ENCODE results near the gene DIAPH2. TPM values are rescaled to one million over a fixed set of nuclear protein-coding genes. Genes with fewer than 3 reads are reported as not detected.

Gene DIAPH2
- total and polyA plus RNA-seq, 2 experiments from 2014 or later: 16.2 to 56.6 TPM

DNA sequence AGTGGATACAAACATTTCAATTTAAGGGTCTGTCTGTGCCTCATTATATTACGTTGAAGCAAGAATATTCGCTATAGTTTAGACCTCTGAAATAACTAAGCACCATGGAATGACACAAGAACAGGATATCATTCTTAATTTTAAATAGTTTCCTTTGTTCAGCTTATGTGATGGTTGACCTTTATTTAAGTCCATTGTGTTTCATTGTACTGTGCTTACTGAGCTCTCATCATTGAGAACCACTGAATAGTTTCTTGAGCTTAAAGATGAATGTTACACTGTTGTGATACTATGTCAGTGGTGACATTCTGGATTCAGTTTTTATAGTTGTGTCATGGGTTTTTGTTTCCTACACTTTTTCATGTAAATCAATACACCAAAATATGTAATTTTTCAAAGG, 438.4 kb downstream of the DIAPH2 start:
- H3K27me3 Mint-ChIP-seq (ENCODE audit: insufficient read depth, low read depth, poor library complexity): peaks cover 2% of the 10 kb centered on the region

More for the DNA sequence above, 438.4 kb downstream of the DIAPH2 start:
- Histone ChIP-seq H3K27ac (ENCODE audit: low read depth) (no peak overlapping the region), H3F3A (replicated peaks; ENCODE audit: low read depth) (no peaks in the 10 kb centered on the region), H2AFZ (no peak overlapping the region), H3K4me1 (ENCODE audit: insufficient read depth) (no peaks in the 10 kb centered on the region; the same call in 1 of the 2 replicates), H3K27me3 (ENCODE audit: insufficient read depth) (no peaks in the 10 kb centered on the region), H3K79me2 (replicated peaks; ENCODE audit: insufficient read depth) (no peaks in the 10 kb centered on the region), H4K20me1 (replicated peaks; ENCODE audit: insufficient read depth) (no peaks in the 10 kb centered on the region), H3K4me2 (no peak overlapping the region), H3K4me3 (no peak overlapping the region), H3K36me3 (ENCODE audit: insufficient read depth) (no peaks in the 10 kb centered on the region), H3K9me2 (ENCODE audit: insufficient read depth) (no peaks in the 10 kb centered on the region)
- TF ChIP-seq, protein P1, sequence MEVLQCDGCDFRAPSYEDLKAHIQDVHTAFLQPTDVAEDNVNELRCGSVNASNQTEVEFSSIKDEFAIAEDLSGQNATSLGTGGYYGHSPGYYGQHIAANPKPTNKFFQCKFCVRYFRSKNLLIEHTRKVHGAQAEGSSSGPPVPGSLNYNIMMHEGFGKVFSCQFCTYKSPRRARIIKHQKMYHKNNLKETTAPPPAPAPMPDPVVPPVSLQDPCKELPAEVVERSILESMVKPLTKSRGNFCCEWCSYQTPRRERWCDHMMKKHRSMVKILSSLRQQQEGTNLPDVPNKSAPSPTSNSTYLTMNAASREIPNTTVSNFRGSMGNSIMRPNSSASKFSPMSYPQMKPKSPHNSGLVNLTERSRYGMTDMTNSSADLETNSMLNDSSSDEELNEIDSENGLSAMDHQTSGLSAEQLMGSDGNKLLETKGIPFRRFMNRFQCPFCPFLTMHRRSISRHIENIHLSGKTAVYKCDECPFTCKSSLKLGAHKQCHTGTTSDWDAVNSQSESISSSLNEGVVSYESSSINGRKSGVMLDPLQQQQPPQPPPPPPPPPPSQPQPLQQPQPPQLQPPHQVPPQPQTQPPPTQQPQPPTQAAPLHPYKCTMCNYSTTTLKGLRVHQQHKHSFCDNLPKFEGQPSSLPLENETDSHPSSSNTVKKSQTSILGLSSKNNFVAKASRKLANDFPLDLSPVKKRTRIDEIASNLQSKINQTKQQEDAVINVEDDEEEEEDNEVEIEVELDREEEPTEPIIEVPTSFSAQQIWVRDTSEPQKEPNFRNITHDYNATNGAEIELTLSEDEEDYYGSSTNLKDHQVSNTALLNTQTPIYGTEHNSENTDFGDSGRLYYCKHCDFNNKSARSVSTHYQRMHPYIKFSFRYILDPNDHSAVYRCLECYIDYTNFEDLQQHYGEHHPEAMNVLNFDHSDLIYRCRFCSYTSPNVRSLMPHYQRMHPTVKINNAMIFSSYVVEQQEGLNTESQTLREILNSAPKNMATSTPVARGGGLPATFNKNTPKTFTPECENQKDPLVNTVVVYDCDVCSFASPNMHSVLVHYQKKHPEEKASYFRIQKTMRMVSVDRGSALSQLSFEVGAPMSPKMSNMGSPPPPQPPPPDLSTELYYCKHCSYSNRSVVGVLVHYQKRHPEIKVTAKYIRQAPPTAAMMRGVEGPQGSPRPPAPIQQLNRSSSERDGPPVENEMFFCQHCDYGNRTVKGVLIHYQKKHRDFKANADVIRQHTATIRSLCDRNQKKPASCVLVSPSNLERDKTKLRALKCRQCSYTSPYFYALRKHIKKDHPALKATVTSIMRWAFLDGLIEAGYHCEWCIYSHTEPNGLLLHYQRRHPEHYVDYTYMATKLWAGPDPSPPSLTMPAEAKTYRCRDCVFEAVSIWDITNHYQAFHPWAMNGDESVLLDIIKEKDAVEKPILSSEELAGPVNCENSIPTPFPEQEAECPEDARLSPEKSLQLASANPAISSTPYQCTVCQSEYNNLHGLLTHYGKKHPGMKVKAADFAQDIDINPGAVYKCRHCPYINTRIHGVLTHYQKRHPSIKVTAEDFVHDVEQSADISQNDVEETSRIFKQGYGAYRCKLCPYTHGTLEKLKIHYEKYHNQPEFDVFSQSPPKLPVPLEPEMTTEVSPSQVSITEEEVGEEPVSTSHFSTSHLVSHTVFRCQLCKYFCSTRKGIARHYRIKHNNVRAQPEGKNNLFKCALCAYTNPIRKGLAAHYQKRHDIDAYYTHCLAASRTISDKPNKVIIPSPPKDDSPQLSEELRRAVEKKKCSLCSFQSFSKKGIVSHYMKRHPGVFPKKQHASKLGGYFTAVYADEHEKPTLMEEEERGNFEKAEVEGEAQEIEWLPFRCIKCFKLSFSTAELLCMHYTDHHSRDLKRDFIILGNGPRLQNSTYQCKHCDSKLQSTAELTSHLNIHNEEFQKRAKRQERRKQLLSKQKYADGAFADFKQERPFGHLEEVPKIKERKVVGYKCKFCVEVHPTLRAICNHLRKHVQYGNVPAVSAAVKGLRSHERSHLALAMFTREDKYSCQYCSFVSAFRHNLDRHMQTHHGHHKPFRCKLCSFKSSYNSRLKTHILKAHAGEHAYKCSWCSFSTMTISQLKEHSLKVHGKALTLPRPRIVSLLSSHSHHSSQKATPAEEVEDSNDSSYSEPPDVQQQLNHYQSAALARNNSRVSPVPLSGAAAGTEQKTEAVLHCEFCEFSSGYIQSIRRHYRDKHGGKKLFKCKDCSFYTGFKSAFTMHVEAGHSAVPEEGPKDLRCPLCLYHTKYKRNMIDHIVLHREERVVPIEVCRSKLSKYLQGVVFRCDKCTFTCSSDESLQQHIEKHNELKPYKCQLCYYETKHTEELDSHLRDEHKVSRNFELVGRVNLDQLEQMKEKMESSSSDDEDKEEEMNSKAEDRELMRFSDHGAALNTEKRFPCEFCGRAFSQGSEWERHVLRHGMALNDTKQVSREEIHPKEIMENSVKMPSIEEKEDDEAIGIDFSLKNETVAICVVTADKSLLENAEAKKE (CRISPR knock-in tag; IDR thresholded peaks at IDR 0.05): no peak
- TF ChIP-seq NANOG (IDR thresholded peaks at IDR 0.05; ENCODE audit: borderline replicate concordance) (no peak), STAT1 (IDR thresholded peaks at IDR 0.05; ENCODE audit: unreplicated experiment) (no peak), CREB1 (CRISPR knock-in tag; IDR thresholded peaks at IDR 0.05; ENCODE audit: low read depth) (no peak), EZH2 (IDR thresholded peaks at IDR 0.05; ENCODE audit: low read depth, unreplicated experiment) (no peak), EZH2phosphoT487 (IDR thresholded peaks at IDR 0.05; ENCODE audit: unreplicated experiment) (no peak), ZNF331 (CRISPR knock-in tag; IDR thresholded peaks at IDR 0.05; ENCODE audit: low read depth) (no peak), JUNB (IDR thresholded peaks at IDR 0.05; ENCODE audit: unreplicated experiment) (no peak), ZNF114 (CRISPR knock-in tag; IDR thresholded peaks at IDR 0.05) (no peak), POLR2AphosphoS5 (IDR thresholded peaks at IDR 0.05; ENCODE audit: low read depth) (no peak)
- TF ChIP-seq, protein P2, sequence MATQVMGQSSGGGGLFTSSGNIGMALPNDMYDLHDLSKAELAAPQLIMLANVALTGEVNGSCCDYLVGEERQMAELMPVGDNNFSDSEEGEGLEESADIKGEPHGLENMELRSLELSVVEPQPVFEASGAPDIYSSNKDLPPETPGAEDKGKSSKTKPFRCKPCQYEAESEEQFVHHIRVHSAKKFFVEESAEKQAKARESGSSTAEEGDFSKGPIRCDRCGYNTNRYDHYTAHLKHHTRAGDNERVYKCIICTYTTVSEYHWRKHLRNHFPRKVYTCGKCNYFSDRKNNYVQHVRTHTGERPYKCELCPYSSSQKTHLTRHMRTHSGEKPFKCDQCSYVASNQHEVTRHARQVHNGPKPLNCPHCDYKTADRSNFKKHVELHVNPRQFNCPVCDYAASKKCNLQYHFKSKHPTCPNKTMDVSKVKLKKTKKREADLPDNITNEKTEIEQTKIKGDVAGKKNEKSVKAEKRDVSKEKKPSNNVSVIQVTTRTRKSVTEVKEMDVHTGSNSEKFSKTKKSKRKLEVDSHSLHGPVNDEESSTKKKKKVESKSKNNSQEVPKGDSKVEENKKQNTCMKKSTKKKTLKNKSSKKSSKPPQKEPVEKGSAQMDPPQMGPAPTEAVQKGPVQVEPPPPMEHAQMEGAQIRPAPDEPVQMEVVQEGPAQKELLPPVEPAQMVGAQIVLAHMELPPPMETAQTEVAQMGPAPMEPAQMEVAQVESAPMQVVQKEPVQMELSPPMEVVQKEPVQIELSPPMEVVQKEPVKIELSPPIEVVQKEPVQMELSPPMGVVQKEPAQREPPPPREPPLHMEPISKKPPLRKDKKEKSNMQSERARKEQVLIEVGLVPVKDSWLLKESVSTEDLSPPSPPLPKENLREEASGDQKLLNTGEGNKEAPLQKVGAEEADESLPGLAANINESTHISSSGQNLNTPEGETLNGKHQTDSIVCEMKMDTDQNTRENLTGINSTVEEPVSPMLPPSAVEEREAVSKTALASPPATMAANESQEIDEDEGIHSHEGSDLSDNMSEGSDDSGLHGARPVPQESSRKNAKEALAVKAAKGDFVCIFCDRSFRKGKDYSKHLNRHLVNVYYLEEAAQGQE (IDR thresholded peaks at IDR 0.05; ENCODE audit: unreplicated experiment): no peak
- TF ChIP-seq, protein P3, sequence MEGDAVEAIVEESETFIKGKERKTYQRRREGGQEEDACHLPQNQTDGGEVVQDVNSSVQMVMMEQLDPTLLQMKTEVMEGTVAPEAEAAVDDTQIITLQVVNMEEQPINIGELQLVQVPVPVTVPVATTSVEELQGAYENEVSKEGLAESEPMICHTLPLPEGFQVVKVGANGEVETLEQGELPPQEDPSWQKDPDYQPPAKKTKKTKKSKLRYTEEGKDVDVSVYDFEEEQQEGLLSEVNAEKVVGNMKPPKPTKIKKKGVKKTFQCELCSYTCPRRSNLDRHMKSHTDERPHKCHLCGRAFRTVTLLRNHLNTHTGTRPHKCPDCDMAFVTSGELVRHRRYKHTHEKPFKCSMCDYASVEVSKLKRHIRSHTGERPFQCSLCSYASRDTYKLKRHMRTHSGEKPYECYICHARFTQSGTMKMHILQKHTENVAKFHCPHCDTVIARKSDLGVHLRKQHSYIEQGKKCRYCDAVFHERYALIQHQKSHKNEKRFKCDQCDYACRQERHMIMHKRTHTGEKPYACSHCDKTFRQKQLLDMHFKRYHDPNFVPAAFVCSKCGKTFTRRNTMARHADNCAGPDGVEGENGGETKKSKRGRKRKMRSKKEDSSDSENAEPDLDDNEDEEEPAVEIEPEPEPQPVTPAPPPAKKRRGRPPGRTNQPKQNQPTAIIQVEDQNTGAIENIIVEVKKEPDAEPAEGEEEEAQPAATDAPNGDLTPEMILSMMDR (conservative IDR thresholded peaks at IDR 0.05; ENCODE audit: low read depth in 2 of 2): no peak
- TF ChIP-seq, protein P4, sequence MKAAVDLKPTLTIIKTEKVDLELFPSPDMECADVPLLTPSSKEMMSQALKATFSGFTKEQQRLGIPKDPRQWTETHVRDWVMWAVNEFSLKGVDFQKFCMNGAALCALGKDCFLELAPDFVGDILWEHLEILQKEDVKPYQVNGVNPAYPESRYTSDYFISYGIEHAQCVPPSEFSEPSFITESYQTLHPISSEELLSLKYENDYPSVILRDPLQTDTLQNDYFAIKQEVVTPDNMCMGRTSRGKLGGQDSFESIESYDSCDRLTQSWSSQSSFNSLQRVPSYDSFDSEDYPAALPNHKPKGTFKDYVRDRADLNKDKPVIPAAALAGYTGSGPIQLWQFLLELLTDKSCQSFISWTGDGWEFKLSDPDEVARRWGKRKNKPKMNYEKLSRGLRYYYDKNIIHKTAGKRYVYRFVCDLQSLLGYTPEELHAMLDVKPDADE (IDR thresholded peaks at IDR 0.05): no peak
- DNase-seq (ENCODE audit: low spot score) (no peak), ATAC-seq (no peak)
- Mint-ChIP-seq H3K4me1 (peaks cover 5% of the 10 kb centered on the region), H3K36me3 (ENCODE audit: low read depth) (peaks cover 10% of the 10 kb centered on the region; the same call in 2 of the 3 replicates), H3K4me3 (no peak overlapping the region), H3K9me3 (no peaks in the 10 kb centered on the region; the same call in 2 of the 3 replicates), H3K27ac (no peak overlapping the region)

All from GM23338 (cell line).